ENCODE data around the gene ABHD14A.
"Not testable (repeated sequence)": the region's sequence is repeated elsewhere in the genome, so short reads cannot be mapped to it uniquely, and the experiment has no call there.

The ABHD14A gene

GRCh38 chr3:51975852-51976549, 1.1 kb downstream of the ABHD14A start:
- DNase-seq: peak; percentile 90

DNA sequence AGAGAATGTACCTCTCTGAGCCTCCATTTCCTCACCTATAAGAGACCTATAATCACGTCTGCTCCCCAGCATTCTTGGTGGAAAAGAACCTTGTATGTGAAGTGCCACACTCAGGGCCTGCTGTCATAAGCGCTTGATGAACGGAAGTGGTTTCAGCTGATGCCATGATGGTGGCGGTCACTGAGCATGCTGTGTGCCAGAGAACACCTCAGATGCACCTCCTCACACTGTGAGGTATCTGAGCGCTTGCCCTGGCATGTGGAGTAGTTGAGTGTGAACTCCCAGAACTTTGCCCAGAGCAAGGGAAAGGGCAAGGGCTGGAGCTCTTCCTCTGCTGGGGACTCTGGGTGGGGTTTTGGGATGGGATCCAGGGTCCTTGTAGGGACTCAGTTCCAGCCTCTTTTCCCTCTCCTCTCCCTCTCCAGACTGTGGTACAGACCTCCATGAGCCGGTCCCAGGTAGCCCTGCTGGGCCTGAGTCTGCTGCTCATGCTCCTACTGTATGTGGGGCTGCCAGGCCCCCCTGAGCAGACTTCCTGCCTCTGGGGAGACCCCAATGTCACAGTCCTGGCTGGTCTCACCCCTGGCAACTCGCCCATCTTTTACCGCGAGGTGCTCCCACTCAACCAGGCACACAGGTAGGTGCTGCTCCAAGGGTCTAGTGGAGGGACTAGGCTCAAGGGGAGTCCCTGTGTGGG, 2.7 kb downstream of the ABHD14A start:
- DNase-seq: no peak

GRCh38 chr3:51978143-51978502, 3.3 kb downstream of the ABHD14A start:
- no peak for DNase-seq

GRCh38 chr3:51980253-51980652, 5.4 kb downstream of the ABHD14A start:
- no peak for DNase-seq

- DNase-seq: no peak
Observed at GRCh38 chr3:51982352-51982837, 7.5 kb downstream of the ABHD14A start.

DNA sequence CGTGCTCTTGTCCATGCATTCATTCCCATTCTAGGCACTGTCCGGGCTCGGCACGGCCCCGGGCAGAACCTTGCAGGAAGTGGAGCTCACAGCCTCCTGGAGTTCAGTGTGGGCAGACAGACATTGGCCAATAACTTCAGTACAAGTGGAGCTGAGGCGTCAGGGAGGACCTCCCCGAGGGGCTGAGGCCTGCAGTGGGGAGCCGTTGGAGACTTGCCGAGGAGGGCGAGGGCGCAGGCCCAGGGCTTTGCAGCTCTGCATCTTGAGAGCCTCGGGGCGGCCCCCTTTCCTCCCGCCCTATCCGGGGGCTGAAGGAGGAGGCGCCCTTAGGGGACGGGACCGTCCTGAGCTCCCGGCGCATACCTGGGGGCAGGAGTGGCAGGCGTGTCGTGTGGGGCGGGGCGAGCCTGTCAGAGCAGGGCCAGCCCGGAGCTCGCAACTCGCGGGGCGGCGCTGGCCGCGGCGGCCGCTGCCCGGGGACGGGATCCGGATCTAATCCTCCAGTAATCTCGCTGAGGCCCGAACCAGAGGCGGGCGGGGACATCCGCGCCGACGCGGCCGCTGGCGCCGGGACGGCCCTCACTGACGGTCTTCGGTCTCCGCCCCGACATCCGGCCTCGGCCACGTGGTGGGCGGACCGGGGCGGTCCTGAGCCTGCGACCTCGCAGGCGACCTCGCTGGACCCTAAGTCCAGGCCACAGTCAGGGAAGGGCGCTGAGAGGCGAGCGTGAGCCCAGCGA, 8.1 kb downstream of the ABHD14A start, which contains the start of gene ACY1:
Gene ACY1 (plus strand): TSS at position 698 of the 740 bp plus-strand sequence. CDS start 530 bp downstream, outside the sequence.
- peak; percentile 88 for DNase-seq

DNA sequence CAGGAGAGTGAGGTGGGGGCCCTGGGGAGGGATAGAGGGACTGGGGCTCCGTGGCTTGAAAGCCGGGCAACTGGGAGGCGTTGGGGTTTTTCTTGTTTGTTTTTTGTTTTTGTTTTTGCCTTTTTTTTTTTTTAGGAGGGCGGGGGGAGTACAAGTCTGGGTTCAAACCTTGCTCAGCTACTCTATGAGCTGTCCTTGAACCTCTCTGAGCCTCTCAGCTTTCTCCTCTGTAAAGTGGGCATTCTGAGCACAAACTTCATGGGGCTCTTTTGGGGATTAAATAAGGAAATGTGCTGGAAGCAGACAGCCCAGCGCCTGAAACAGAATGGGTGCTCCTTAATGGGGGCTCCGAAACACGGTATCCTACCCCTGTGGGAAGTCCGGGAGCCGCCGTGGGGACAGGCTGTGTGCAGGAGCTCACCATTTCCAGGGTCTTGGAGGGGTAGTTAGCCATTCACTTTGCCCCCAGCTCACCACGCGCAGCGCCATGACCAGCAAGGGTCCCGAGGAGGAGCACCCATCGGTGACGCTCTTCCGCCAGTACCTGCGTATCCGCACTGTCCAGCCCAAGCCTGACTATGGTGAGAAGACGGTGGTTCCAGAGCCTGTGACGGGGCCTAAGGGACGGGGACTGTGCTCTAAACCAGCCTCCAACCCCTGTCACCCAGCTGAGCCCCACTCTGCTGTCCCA, 8.9 kb downstream of the ABHD14A start:
- DNase-seq: no peak

DNA sequence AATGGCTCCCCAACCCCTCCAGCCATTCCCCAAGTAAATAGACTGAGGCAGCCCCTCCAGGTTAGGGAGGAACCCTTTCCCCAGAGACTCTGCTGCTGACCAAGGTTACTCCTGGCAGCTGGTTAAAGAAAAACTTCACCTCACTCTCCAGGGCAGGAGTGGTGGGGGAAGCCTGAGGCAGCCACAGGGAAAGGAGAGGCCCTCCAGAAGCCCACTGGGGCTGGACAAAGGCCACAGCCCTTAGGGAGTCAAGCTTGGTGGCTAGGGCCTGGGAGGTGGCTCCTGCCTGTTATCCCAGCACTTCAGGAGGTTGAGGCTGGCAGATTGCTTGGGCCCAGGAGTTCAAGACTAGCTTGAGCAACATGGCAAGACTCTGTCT, 9.4 kb downstream of the ABHD14A start:
- DNase-seq: no peak

GRCh38 chr3:51985063-51985462, 10.2 kb downstream of the ABHD14A start:
- DNase-seq: no peak

- DNase-seq: no peak
Observed at GRCh38 chr3:51986010-51986947, 11.4 kb downstream of the ABHD14A start.

DNA sequence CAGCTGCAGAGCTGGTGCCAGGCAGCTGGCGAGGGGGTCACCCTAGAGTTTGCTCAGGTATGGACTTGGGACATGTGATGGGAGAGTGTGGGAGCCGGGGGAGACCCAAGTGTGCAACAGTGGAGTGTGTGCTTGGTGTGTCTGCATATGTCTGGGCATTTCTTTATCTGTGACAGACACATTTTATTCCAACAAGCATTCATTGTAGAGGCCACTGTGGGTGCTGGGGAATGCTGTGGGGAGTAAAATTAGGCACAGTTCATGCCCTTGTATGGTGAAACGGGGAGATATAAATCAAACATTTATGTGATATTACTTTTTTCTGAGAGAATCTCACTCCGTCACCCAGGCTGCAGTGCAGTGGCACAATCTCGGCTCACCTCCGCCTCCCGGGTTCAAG, 12.7 kb downstream of the ABHD14A start:
- no peak for DNase-seq

DNA sequence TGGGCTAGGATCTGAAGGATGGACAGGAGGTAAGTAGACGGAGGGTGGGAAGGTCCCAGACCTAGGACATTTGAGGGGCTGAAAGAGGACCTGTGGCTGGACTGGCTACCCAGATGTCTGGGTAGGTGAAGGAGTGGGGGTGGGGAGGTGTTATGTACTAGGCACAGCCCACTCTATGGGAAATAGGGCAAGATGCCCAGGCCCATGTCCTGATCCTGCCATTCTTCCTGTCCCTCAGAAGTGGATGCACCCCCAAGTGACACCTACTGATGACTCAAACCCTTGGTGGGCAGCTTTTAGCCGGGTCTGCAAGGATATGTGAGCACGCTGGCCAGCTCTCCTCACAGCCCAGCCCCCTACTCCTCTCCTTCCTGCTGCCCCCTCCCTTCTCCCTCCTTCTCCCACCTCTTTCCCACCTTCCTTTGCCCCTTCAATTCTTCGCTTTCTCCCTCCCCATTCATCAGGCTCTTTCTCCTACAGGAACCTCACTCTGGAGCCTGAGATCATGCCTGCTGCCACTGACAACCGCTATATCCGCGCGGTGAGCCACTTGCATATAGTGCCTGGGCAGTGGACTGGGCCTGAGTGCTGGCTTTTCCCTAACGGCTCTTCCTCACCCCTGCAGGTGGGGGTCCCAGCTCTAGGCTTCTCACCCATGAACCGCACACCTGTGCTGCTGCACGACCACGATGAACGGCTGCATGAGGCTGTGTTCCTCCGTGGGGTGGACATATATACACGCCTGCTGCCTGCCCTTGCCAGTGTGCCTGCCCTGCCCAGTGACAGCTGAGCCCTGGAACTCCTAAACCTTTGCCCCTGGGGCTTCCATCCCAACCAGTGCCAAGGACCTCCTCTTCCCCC, 13.7 kb downstream of the ABHD14A start:
- DNase-seq: no peak

DNA sequence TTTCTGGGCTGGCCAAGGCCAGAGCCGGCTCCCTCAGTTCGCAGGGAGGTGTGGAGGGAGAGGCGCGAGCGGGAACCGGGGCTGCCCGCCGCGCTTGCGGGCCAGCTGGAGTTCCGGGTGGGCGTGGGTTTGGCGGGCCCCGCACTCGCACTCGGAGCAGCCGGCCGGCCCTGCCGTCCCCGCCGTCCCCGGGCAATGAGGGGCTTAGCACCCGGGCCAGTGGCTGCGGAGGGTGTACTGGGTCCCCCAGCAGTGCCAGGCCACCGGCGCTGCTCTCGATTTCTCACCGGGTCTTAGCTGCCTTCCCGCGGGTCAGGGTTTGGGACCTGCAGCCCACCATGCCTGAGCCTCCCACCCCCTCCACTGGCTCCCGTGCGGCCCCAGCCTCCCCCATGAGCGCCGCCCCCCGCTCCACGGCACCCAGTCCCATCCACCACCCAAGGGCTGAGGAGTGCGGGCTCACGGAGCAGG, 15.7 kb downstream of the ABHD14A start:
- DNase-seq: not testable (repeated sequence)

DNA sequence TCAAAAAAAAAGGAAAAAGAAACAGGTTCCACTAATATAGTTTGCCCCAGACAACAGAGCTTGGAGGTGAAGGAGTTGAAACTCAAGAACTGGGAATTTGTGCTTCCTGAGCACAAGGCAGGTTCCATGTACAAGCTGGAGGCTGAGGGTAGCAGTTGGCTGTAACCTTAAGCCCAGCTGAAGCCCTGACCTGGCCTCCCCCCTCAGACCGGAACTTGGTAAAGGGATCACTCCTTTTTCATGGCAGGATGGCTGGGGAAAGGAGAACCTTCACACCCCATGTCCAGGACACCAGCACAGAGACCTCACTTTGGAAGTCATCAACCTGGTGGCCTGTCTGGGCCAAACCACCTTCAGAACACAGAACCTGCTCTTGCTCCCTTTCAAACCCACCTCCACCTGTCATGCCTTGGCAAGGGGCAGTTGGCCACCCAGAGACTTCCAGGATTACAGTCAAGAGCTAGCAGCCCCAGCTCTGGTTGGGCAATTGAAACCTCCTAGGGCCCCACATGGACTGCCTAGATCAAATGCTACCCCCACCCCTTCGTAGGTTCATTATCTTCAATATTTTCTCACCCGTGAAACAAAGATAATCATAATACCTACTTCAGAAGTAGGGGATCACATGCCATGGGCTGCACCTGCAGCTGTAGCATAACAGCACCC, 17.3 kb downstream of the ABHD14A start:
- no peak for DNase-seq

DNA sequence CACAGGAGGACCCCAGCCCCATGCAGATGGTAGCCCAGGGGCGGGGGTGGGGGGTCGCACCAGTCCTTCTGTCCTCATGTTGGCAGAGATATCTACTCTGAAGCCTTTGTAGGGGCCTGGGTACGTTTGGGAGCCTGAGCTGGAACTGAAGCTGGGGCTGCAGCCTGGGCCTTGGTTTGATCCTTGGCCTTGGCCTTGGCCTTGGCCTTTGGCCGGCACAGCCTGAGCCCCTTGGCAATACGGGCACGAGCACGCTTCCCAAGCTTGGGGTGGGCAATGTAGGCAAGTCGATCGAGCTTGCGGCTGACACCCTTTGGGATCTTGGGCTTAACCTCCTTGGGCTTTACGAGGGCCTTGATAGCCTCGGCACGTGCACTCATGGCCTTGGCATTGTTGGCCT, 18.8 kb downstream of the ABHD14A start:
- DNase-seq: not testable (repeated sequence)

GRCh38 chr3:51994530-51994929, 19.7 kb downstream of the ABHD14A start:
- no peak for DNase-seq

GRCh38 chr3:51995346-51996163, 20.7 kb downstream of the ABHD14A start, which contains the start of gene RPL29:
Gene RPL29 (minus strand): TSS chr3:51995895. CDS start chr3:51995461, 434 bp downstream.
- peak; percentile 96 for DNase-seq

GRCh38 chr3:51997172-51997571, 22.3 kb downstream of the ABHD14A start:
- no peak for DNase-seq
